ENCODE results near the gene MAP7D3. TPM values are rescaled to one million over a fixed set of nuclear protein-coding genes. Genes with fewer than 3 reads are reported as not detected.
"Not testable (repeated sequence)": the region's sequence is repeated elsewhere in the genome, so short reads cannot be mapped to it uniquely, and the experiment has no call there.

The MAP7D3 gene
- total and polyA plus RNA-seq, 7 donors: 4.6 to 14.8 (median 8.0) TPM

- whole genome bisulfite sequencing, 3 donors: 67 to 84% (median 82%) methylated on average over 6 of the region's 6 CpGs
- Histone ChIP-seq H3K4me1 (no peaks in the 10 kb centered on the region), H3K9me3 (no peaks in the 10 kb centered on the region), H3K27ac (no peak overlapping the region), H3K27me3 (ENCODE audit: insufficient read depth in 3 of 3, low read length in 2 of 3) (peaks cover 0 to 14% (median 0%) of the 10 kb centered on the region in 3 donors), H3K36me3 (ENCODE audit: insufficient read depth in 1 of 2, low read depth in 1 of 2) (peaks cover 0 to 40% of the 10 kb centered on the region in 2 donors), H3K4me3 (no peak overlapping the region)
- DNase-seq (no peak), ATAC-seq (no peak)
- intact Hi-C loops (cut with DNase I): no loop called here
- TF ChIP-seq, protein P1, sequence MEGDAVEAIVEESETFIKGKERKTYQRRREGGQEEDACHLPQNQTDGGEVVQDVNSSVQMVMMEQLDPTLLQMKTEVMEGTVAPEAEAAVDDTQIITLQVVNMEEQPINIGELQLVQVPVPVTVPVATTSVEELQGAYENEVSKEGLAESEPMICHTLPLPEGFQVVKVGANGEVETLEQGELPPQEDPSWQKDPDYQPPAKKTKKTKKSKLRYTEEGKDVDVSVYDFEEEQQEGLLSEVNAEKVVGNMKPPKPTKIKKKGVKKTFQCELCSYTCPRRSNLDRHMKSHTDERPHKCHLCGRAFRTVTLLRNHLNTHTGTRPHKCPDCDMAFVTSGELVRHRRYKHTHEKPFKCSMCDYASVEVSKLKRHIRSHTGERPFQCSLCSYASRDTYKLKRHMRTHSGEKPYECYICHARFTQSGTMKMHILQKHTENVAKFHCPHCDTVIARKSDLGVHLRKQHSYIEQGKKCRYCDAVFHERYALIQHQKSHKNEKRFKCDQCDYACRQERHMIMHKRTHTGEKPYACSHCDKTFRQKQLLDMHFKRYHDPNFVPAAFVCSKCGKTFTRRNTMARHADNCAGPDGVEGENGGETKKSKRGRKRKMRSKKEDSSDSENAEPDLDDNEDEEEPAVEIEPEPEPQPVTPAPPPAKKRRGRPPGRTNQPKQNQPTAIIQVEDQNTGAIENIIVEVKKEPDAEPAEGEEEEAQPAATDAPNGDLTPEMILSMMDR (IDR thresholded peaks at IDR 0.05): no peak
Measured at GRCh38 chrX:136246201-136246600, 5.0 kb downstream of the MAP7D3 start.

DNA sequence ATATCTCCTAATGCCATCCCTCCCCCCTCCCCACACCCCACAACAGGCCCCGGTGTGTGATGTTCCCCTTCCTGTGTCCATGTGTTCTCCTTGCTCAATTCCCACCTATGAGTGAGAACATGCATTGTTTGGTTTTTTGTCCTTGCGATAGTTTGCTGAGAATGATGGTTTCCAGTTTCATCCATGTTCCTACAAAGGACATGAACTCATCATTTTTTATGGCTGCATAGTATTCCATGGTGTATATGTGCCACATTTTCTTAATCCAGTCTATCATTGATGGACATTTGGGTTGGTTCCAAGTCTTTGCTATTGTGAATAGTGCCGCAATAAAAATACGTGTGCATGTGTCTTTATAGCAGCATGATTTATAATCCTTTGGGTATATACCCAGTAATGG lies 13.4 kb downstream of the MAP7D3 start:
- ATAC-seq; DNase-seq; H3K27me3 ChIP-seq (ENCODE audit: insufficient read depth in 3 of 3, low read length in 2 of 3); H3K9me3 ChIP-seq; intact Hi-C loops (cut with DNase I); H3K4me3 ChIP-seq; H3K4me1 ChIP-seq; H3K27ac ChIP-seq: not testable (repeated sequence)
- peaks cover 0 to 65% of the 10 kb centered on the region in 2 donors for H3K36me3 ChIP-seq (ENCODE audit: insufficient read depth in 1 of 2, low read depth in 1 of 2)
- 90 to 92% (median 91%) methylated on average over 2 of the region's 4 CpGs for WGBS, 3 donors

- WGBS, 3 donors: 62 to 98% (median 93%) methylated on average over 3 of the region's 3 CpGs
- Histone ChIP-seq H3K4me1 (no peaks in the 10 kb centered on the region), H3K27ac (no peak overlapping the region), H3K4me3 (no peak overlapping the region), H3K27me3 (ENCODE audit: insufficient read depth in 3 of 3, low read length in 2 of 3) (no peaks in the 10 kb centered on the region), H3K9me3 (no peaks in the 10 kb centered on the region), H3K36me3 (ENCODE audit: insufficient read depth in 1 of 2, low read depth in 1 of 2) (peaks cover 0 to 62% of the 10 kb centered on the region in 2 donors)
- TF ChIP-seq, protein P1 (IDR thresholded peaks at IDR 0.05): no peak
- DNase-seq (no peak), ATAC-seq (no peak)
- intact Hi-C loops (cut with DNase I): no loop called here
Measured at GRCh38 chrX:136237074-136237473, 14.1 kb downstream of the MAP7D3 start.

GRCh38 chrX:136228839-136229207 lies 22.4 kb downstream of the MAP7D3 start:
- no peak overlapping the region for H3K27ac ChIP-seq
- intact Hi-C loops (cut with DNase I): no loop called here
- 66 to 85% (median 83%) methylated on average over 3 of the region's 3 CpGs for WGBS, 3 donors
- DNase-seq (no peak), ATAC-seq (no peak)
- no peaks in the 10 kb centered on the region for H3K27me3 ChIP-seq (ENCODE audit: insufficient read depth in 3 of 3, low read length in 2 of 3)
- TF ChIP-seq, protein P1 (IDR thresholded peaks at IDR 0.05): no peak
- H3K4me3 ChIP-seq: no peak overlapping the region
- H3K9me3 ChIP-seq: no peaks in the 10 kb centered on the region
- no peaks in the 10 kb centered on the region for H3K4me1 ChIP-seq
- peaks cover 0 to 71% of the 10 kb centered on the region in 2 donors for H3K36me3 ChIP-seq (ENCODE audit: insufficient read depth in 1 of 2, low read depth in 1 of 2)

DNA sequence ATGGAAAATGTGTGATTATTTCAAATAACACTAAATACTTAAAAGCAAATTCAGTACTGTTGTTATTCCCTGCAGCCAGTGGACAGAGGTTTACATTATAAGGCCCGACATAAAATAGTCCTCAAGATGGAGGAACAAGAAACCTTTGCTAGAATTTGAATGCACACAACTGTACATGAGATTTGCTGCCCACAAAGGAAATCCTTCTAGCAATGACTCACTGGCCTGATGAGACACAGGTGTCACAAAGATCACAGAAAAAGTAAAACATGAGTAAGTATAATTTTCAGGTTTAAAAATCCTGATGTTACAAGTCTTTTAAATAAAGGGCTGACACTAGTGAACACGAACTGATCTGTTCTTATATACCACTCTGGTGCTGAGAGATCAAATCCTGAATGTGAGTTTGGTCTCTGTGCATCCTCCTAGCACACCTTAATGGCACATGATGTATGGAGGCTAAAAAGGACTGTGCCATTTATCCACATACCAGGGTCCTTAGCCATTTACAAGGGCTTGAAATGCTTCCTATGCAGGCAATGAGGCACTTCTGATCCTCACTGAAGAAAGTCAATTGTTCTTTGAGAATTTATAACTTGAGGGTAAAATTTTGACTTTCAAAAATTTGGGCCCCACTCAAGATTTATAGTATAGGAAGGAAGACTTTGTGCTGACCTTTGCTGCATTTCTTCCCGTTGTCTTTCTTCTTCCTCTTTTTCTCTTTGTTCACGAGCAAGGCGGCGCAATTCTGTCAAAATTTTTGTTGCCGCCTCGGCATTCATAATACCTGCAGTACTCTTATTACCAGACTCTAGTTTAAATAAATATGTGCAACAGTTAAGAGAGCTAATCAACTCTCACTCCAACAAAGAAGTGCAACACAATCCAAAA lies 23.0 kb downstream of the MAP7D3 start:
- WGBS, 3 donors: 83 to 90% (median 88%) methylated on average over 8 of the region's 8 CpGs
- Histone ChIP-seq H3K4me1 (no peaks in the 10 kb centered on the region), H3K4me3 (no peak overlapping the region), H3K36me3 (ENCODE audit: insufficient read depth in 1 of 2, low read depth in 1 of 2) (peaks cover 0 to 76% of the 10 kb centered on the region in 2 donors), H3K9me3 (no peaks in the 10 kb centered on the region), H3K27me3 (ENCODE audit: insufficient read depth in 3 of 3, low read length in 2 of 3) (no peaks in the 10 kb centered on the region), H3K27ac (no peak overlapping the region)
- no peak for DNase-seq
- ATAC-seq: no peak
- intact Hi-C loops (cut with DNase I): no loop called here
- TF ChIP-seq, protein P1 (IDR thresholded peaks at IDR 0.05): no peak
